GM23338 (cell line): ENCODE measurements around the gene DPH2. TPM values are rescaled to one million over a fixed set of nuclear protein-coding genes. Genes with fewer than 3 reads are reported as not detected.

Experiments
- ATAC-seq: fragments of 200-7000 bp; cut with Tn5 transposase; 3 replicates; pipeline ENCODE4 v1.9.1; 2020
- DNase-seq: peaks from one replicate; pipeline ENCODE4 v3.0.0-alpha.2; 2015; ENCODE audit warnings: low spot score
- H2AFZ ChIP-seq: fragments of 200-600 bp; sonication (generic); 2 replicates; pipeline ENCODE4 v1.8.0; 2016; ENCODE audit warnings: antibody characterized with exemption, mild to moderate bottlenecking, moderate library complexity
- H3F3A ChIP-seq: fragments of 200-600 bp; sonication (generic); replicated peaks from 2 replicates; pipeline ENCODE4 v1.8.0; 2017; ENCODE audit warnings: antibody characterized with exemption, mixed run types, low read depth
- H3K27ac ChIP-seq: fragments of 200-600 bp; sonication (generic); 2 replicates; pipeline ENCODE4 v1.6.1; 2016; ENCODE audit warnings: low read depth
- H3K27me3 ChIP-seq: fragments of 200-600 bp; sonication (generic); 2 replicates; pipeline ENCODE4 v1.8.0; 2016; ENCODE audit warnings: mild to moderate bottlenecking, mixed run types, moderate library complexity; ENCODE audit not compliant: insufficient read depth
- H3K36me3 ChIP-seq: fragments of 200-600 bp; sonication (generic); 2 replicates; pipeline ENCODE4 v1.8.0; 2016; ENCODE audit warnings: mild to moderate bottlenecking; ENCODE audit not compliant: insufficient read depth
- H3K4me1 ChIP-seq: fragments of 200-600 bp; sonication (generic); 2 replicates; pipeline ENCODE4 v1.8.0; 2016; ENCODE audit warnings: mild to moderate bottlenecking, moderate library complexity; ENCODE audit not compliant: insufficient read depth
- H3K4me2 ChIP-seq: fragments of 200-600 bp; sonication (generic); 2 replicates; pipeline ENCODE4 v1.7.1; 2017; ENCODE audit warnings: mixed run types
- H3K4me3 ChIP-seq: fragments of 200-600 bp; sonication (generic); 2 replicates; pipeline ENCODE4 v1.6.1; 2016; ENCODE audit warnings: mixed run types
- H3K79me2 ChIP-seq: fragments of 200-600 bp; sonication (generic); replicated peaks from 2 replicates; pipeline ENCODE4 v1.8.0; 2017; ENCODE audit warnings: mild to moderate bottlenecking; ENCODE audit not compliant: insufficient read depth
- H3K9me2 ChIP-seq: fragments of 200-600 bp; sonication (generic); 2 replicates; pipeline ENCODE4 v1.8.0; 2017; ENCODE audit not compliant: insufficient read depth
- H4K20me1 ChIP-seq: fragments of 200-600 bp; sonication (generic); replicated peaks from 2 replicates; pipeline ENCODE4 v1.8.0; 2017; ENCODE audit warnings: mild to moderate bottlenecking; ENCODE audit not compliant: insufficient read depth
- H3K27ac Mint-ChIP-seq: 2 replicates; pipeline ENCODE4 v1.8.0; 2020; ENCODE audit warnings: inconsistent platforms, mild to moderate bottlenecking, moderate library complexity, mixed read lengths
- H3K27me3 Mint-ChIP-seq: 3 replicates; pipeline ENCODE4 v1.8.0; 2022; ENCODE audit warnings: low read depth, mild to moderate bottlenecking, moderate library complexity, mixed read lengths, inconsistent platforms; ENCODE audit not compliant: insufficient read depth, poor library complexity
- H3K36me3 Mint-ChIP-seq: 3 replicates; pipeline ENCODE4 v1.8.0; 2021; ENCODE audit warnings: low read depth, mild to moderate bottlenecking, inconsistent platforms, moderate library complexity, mixed read lengths
- H3K4me1 Mint-ChIP-seq: 3 replicates; pipeline ENCODE4 v1.8.0; 2020; ENCODE audit warnings: mild to moderate bottlenecking, inconsistent platforms, mixed read lengths
- H3K4me3 Mint-ChIP-seq: 3 replicates; pipeline ENCODE4 v1.8.0; 2021; ENCODE audit warnings: moderate library complexity, mild to moderate bottlenecking, inconsistent platforms, mixed read lengths
- H3K9me3 Mint-ChIP-seq: 3 replicates; pipeline ENCODE4 v1.8.0; 2020; ENCODE audit warnings: moderate library complexity, mild to moderate bottlenecking, inconsistent platforms, mixed read lengths
- CREB1 ChIP-seq: fragments of 250-450 bp; sonication (Bioruptor Pico); IDR thresholded peaks from 2 replicates; pipeline ENCODE4 v1.5.0; 2020; ENCODE audit warnings: low read depth, mild to moderate bottlenecking, moderate library complexity
- EZH2 ChIP-seq: fragments of 200-600 bp; sonication (generic); IDR thresholded peaks from one replicate; pipeline ENCODE4 v1.8.0; 2017; ENCODE audit warnings: antibody characterized with exemption, mild to moderate bottlenecking, low read depth; ENCODE audit not compliant: unreplicated experiment
- JUNB ChIP-seq: IDR thresholded peaks from one replicate; pipeline ENCODE4 v1.6.1; 2016; ENCODE audit warnings: antibody characterized with exemption; ENCODE audit not compliant: unreplicated experiment
- POLR2AphosphoS5 ChIP-seq: IDR thresholded peaks from 2 replicates; pipeline ENCODE4 v1.6.1; 2016; ENCODE audit warnings: antibody characterized with exemption, low read depth
- STAT1 ChIP-seq: IDR thresholded peaks from one replicate; pipeline ENCODE4 v1.6.1; 2016; ENCODE audit warnings: antibody characterized with exemption; ENCODE audit not compliant: unreplicated experiment
- polyA plus RNA-seq: library from polyadenylated mRNA; unstranded; fragments of >200 nt; fragmentation: Nextera tagmentation; extraction: Ambion mirVana; gene quantifications from 2 replicates; pipeline ENCODE4 v1.2.1, GENCODE V29; 2016
- total RNA-seq: library from RNA; depleted of rRNA; stranded (reverse); fragments of >200 nt; shearing (Covaris generic); gene quantifications from 2 replicates; pipeline ENCODE4 v1.2.3, GENCODE V29; 2014
- TF ChIP-seq, protein P1 (sequence below): IDR thresholded peaks from 2 replicates; pipeline ENCODE4 v1.6.1; 2016; ENCODE audit warnings: antibody characterized with exemption
- TF ChIP-seq, protein P2 (sequence below): IDR thresholded peaks from one replicate; pipeline ENCODE4 v1.6.1; 2018; ENCODE audit warnings: antibody characterized with exemption; ENCODE audit not compliant: unreplicated experiment
- TF ChIP-seq, protein P3 (sequence below): fragments of 250-450 bp; sonication (Bioruptor Pico); IDR thresholded peaks from 2 replicates; pipeline ENCODE4 v1.5.0; 2020; ENCODE audit warnings: mild to moderate bottlenecking, moderate library complexity

Gene DPH2
- total and polyA plus RNA-seq, 2 experiments from 2014 or later, result 32.1 to 90.3 TPM

DNA sequence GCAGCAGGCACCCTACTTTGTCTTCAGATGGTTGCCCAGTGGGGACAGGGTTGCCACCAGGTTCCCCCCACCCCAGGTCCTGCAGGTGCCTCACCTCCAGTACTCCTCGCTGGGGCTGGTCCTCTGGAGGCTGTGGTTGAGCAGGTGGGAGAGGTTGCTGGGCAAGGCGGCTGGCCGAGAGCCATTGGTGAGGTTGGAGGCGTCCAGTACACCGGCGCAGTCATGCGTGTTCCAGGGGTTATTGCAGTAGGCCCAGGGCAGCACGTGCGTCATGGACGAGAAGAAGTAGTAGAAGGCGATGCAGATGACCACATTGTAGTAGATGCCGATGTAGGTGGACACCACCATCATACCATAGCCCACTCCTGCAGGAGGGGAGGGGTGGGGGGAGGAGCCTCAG is 38.4 kb downstream of the DPH2 start:
- ATAC-seq, result no peak
- TF ChIP-seq, protein P1, sequence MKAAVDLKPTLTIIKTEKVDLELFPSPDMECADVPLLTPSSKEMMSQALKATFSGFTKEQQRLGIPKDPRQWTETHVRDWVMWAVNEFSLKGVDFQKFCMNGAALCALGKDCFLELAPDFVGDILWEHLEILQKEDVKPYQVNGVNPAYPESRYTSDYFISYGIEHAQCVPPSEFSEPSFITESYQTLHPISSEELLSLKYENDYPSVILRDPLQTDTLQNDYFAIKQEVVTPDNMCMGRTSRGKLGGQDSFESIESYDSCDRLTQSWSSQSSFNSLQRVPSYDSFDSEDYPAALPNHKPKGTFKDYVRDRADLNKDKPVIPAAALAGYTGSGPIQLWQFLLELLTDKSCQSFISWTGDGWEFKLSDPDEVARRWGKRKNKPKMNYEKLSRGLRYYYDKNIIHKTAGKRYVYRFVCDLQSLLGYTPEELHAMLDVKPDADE, result no peak
- TF ChIP-seq JUNB (no peak), STAT1 (no peak), POLR2AphosphoS5 (no peak), CREB1 (CRISPR knock-in tag) (no peak), EZH2 (no peak)
- TF ChIP-seq, protein P2, sequence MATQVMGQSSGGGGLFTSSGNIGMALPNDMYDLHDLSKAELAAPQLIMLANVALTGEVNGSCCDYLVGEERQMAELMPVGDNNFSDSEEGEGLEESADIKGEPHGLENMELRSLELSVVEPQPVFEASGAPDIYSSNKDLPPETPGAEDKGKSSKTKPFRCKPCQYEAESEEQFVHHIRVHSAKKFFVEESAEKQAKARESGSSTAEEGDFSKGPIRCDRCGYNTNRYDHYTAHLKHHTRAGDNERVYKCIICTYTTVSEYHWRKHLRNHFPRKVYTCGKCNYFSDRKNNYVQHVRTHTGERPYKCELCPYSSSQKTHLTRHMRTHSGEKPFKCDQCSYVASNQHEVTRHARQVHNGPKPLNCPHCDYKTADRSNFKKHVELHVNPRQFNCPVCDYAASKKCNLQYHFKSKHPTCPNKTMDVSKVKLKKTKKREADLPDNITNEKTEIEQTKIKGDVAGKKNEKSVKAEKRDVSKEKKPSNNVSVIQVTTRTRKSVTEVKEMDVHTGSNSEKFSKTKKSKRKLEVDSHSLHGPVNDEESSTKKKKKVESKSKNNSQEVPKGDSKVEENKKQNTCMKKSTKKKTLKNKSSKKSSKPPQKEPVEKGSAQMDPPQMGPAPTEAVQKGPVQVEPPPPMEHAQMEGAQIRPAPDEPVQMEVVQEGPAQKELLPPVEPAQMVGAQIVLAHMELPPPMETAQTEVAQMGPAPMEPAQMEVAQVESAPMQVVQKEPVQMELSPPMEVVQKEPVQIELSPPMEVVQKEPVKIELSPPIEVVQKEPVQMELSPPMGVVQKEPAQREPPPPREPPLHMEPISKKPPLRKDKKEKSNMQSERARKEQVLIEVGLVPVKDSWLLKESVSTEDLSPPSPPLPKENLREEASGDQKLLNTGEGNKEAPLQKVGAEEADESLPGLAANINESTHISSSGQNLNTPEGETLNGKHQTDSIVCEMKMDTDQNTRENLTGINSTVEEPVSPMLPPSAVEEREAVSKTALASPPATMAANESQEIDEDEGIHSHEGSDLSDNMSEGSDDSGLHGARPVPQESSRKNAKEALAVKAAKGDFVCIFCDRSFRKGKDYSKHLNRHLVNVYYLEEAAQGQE, result no peak
- TF ChIP-seq, protein P3, sequence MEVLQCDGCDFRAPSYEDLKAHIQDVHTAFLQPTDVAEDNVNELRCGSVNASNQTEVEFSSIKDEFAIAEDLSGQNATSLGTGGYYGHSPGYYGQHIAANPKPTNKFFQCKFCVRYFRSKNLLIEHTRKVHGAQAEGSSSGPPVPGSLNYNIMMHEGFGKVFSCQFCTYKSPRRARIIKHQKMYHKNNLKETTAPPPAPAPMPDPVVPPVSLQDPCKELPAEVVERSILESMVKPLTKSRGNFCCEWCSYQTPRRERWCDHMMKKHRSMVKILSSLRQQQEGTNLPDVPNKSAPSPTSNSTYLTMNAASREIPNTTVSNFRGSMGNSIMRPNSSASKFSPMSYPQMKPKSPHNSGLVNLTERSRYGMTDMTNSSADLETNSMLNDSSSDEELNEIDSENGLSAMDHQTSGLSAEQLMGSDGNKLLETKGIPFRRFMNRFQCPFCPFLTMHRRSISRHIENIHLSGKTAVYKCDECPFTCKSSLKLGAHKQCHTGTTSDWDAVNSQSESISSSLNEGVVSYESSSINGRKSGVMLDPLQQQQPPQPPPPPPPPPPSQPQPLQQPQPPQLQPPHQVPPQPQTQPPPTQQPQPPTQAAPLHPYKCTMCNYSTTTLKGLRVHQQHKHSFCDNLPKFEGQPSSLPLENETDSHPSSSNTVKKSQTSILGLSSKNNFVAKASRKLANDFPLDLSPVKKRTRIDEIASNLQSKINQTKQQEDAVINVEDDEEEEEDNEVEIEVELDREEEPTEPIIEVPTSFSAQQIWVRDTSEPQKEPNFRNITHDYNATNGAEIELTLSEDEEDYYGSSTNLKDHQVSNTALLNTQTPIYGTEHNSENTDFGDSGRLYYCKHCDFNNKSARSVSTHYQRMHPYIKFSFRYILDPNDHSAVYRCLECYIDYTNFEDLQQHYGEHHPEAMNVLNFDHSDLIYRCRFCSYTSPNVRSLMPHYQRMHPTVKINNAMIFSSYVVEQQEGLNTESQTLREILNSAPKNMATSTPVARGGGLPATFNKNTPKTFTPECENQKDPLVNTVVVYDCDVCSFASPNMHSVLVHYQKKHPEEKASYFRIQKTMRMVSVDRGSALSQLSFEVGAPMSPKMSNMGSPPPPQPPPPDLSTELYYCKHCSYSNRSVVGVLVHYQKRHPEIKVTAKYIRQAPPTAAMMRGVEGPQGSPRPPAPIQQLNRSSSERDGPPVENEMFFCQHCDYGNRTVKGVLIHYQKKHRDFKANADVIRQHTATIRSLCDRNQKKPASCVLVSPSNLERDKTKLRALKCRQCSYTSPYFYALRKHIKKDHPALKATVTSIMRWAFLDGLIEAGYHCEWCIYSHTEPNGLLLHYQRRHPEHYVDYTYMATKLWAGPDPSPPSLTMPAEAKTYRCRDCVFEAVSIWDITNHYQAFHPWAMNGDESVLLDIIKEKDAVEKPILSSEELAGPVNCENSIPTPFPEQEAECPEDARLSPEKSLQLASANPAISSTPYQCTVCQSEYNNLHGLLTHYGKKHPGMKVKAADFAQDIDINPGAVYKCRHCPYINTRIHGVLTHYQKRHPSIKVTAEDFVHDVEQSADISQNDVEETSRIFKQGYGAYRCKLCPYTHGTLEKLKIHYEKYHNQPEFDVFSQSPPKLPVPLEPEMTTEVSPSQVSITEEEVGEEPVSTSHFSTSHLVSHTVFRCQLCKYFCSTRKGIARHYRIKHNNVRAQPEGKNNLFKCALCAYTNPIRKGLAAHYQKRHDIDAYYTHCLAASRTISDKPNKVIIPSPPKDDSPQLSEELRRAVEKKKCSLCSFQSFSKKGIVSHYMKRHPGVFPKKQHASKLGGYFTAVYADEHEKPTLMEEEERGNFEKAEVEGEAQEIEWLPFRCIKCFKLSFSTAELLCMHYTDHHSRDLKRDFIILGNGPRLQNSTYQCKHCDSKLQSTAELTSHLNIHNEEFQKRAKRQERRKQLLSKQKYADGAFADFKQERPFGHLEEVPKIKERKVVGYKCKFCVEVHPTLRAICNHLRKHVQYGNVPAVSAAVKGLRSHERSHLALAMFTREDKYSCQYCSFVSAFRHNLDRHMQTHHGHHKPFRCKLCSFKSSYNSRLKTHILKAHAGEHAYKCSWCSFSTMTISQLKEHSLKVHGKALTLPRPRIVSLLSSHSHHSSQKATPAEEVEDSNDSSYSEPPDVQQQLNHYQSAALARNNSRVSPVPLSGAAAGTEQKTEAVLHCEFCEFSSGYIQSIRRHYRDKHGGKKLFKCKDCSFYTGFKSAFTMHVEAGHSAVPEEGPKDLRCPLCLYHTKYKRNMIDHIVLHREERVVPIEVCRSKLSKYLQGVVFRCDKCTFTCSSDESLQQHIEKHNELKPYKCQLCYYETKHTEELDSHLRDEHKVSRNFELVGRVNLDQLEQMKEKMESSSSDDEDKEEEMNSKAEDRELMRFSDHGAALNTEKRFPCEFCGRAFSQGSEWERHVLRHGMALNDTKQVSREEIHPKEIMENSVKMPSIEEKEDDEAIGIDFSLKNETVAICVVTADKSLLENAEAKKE (CRISPR knock-in tag), result no peak
- no peak overlapping the region for H3K4me3 ChIP-seq

More for the DNA sequence above, 38.4 kb downstream of the DPH2 start:
- Histone ChIP-seq H3F3A (peaks cover 12% of the 10 kb centered on the region; the same call in 1 of the 2 replicates), H3K4me1 (no peaks in the 10 kb centered on the region), H3K9me2 (no peaks in the 10 kb centered on the region), H3K27me3 (no peaks in the 10 kb centered on the region), H4K20me1 (peaks cover 7% of the 10 kb centered on the region; the same call in 1 of the 2 replicates), H3K27ac (no peak overlapping the region), H2AFZ (no peak overlapping the region), H3K4me2 (no peak overlapping the region), H3K79me2 (no peaks in the 10 kb centered on the region), H3K36me3 (no peaks in the 10 kb centered on the region; the same call in 1 of the 2 replicates)
- H3K36me3 Mint-ChIP-seq, result peaks cover 53% of the 10 kb centered on the region
- no peak overlapping the region for H3K4me3 Mint-ChIP-seq
- no peak for DNase-seq
- H3K27ac Mint-ChIP-seq, result no peak overlapping the region
- peaks cover 9% of the 10 kb centered on the region for H3K4me1 Mint-ChIP-seq
- no peaks in the 10 kb centered on the region for H3K9me3 Mint-ChIP-seq
- peaks cover 19% of the 10 kb centered on the region for H3K27me3 Mint-ChIP-seq
